SU-DHL-6 (cell line): ENCODE measurements around the gene TRABD.

Experiments used
- EZH2phosphoT487 ChIP-seq: fragments of 200-600 bp; sonication (generic), shearing (Covaris generic); conservative IDR thresholded peaks from 2 replicates; pipeline ENCODE4 v1.6.1; 2018; ENCODE audit warnings: mild to moderate bottlenecking, antibody characterized with exemption, low read length, moderate library complexity, mixed read lengths
- TF ChIP-seq, protein P1 (sequence below): fragments of 200-600 bp; sonication (generic); IDR thresholded peaks from one replicate; pipeline ENCODE4 v1.5.1; 2017; ENCODE audit warnings: antibody characterized with exemption, mild to moderate bottlenecking, low read length, moderate library complexity; ENCODE audit not compliant: insufficient read depth, poor library complexity, severe bottlenecking

DNA sequence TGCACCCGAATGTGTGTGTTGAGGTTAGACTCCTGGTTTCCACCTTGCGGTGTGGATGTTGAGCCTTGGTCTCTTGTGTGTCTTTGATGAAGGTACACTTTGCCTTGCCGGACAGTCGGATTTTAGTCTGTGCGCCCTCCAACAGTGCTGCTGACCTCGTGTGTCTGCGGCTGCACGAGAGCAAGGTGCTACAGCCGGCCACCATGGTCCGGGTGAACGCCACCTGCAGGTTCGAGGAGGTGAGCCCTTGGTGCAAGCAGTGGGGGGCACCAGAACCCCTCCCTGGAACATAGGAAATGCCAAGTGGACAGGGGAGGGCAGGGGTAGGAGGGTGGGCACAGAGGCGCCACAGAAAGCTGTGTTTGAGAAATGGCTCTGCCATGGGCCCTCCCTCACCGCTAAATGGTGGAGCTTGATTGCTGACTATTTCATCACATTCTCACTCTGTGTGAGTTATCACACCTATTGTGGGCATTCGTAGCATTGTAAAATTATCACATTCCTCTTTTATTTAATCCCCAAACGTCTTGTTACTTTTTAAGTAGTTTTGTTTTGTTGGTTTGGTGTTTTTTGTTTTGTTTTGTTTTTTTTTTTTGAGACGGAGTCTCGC lies 41.6 kb upstream of the TRABD start:
- TF ChIP-seq, protein P1, sequence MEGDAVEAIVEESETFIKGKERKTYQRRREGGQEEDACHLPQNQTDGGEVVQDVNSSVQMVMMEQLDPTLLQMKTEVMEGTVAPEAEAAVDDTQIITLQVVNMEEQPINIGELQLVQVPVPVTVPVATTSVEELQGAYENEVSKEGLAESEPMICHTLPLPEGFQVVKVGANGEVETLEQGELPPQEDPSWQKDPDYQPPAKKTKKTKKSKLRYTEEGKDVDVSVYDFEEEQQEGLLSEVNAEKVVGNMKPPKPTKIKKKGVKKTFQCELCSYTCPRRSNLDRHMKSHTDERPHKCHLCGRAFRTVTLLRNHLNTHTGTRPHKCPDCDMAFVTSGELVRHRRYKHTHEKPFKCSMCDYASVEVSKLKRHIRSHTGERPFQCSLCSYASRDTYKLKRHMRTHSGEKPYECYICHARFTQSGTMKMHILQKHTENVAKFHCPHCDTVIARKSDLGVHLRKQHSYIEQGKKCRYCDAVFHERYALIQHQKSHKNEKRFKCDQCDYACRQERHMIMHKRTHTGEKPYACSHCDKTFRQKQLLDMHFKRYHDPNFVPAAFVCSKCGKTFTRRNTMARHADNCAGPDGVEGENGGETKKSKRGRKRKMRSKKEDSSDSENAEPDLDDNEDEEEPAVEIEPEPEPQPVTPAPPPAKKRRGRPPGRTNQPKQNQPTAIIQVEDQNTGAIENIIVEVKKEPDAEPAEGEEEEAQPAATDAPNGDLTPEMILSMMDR, result no peak
- TF ChIP-seq EZH2phosphoT487, result no peak
